Transverse colon (tissue), 4 donors: Measurements from ENCODE around the gene FSD1. TPM values are rescaled to one million over a fixed set of nuclear protein-coding genes. Genes with fewer than 3 reads are reported as not detected.
"Not testable (repeated sequence)": the region's sequence is repeated elsewhere in the genome, so short reads cannot be mapped to it uniquely, and the experiment has no call there.

Source experiments
- DNase-seq: peaks from one replicate; pipeline ENCODE4 v3.0.0-alpha.2; 2019
- H3K27ac ChIP-seq, 4 donors: fragments of 200-600 bp; sonication (generic); 2 replicates each; pipeline ENCODE4 v1.5.1; 2016 to 2018; ENCODE audit warnings: inconsistent platforms in 4 of 4
- H3K27me3 ChIP-seq: fragments of 200-600 bp; sonication (generic); 2 replicates; pipeline ENCODE4 v1.5.1; 2017; ENCODE audit warnings: inconsistent platforms
- H3K36me3 ChIP-seq, 4 donors: fragments of 200-600 bp; sonication (generic); 2 replicates each; pipeline ENCODE4 v1.5.1; 2017 to 2019; ENCODE audit warnings: inconsistent platforms in 4 of 4
- H3K4me1 ChIP-seq, 4 donors: fragments of 200-600 bp; sonication (generic); 2 replicates each; pipeline ENCODE4 v1.5.1; 2017 to 2020; ENCODE audit warnings: inconsistent platforms in 4 of 4
- H3K4me3 ChIP-seq, 4 donors: fragments of 200-600 bp; sonication (generic); 1 replicate in 1 of 4; 2 replicates in 3 of 4; pipeline versions ENCODE4 v1.5.1 to v1.6.1; 2017 to 2019; ENCODE audit warnings: inconsistent platforms in 4 of 4
- H3K9me3 ChIP-seq, 2 donors: fragments of 200-600 bp; sonication (generic); 2 replicates each; pipeline ENCODE4 v1.5.1; 2017 to 2019; ENCODE audit warnings: inconsistent platforms in 2 of 2
- EP300 ChIP-seq: sonication (generic); formaldehyde crosslinking; IDR thresholded peaks from one replicate; pipeline ENCODE4 v1.6.1; 2017; ENCODE audit warnings: antibody characterized with exemption, low read depth
- POLR2A ChIP-seq: fragments of 450-650 bp; IDR thresholded peaks from one replicate; pipeline ENCODE4 v1.6.1; 2016; ENCODE audit warnings: antibody characterized with exemption, mild to moderate bottlenecking, moderate library complexity
- POLR2AphosphoS5 ChIP-seq, 3 donors: sonication (generic); formaldehyde crosslinking; IDR thresholded peaks; one replicate each; pipeline ENCODE4 v1.6.1; 2016; ENCODE audit warnings: antibody characterized with exemption in 3 of 3
- WGBS, 2 donors: methylation state at CpG; one replicate each; pipeline ENCODE4 v1.1.5; 2018; ENCODE audit warnings: low coverage in 1 of 2; 5-methylcytosine and 5-hydroxymethylcytosine counted together
- in situ Hi-C, 4 donors: fragments of 200-750 bp; cut with MboI; loops; one replicate each; pipeline versions ENCODE4 v1.15.0 to v1.15.1; 2017; ENCODE audit warnings: low sequenced_read_pairs in 3 of 4, low pct_ligation_motif_present in 1 of 4, low pct_unique_long_range_greater_than_20kb in 1 of 4
- intact Hi-C: fragments of 100-400 bp; cut with DNase I; formaldehyde crosslinking; loops from one replicate; pipeline ENCODE4 v1.15.1; 2023; ENCODE audit warnings: low total_unique reads
- total RNA-seq, 4 donors: library from RNA; depleted of rRNA; stranded (reverse); fragments of >200 nt; gene quantifications; one replicate each; pipeline ENCODE4 v1.1.0, GENCODE V29; 2016
- TF ChIP-seq, protein P1 (sequence below), 5 experiments: fragments of 200-600 bp in 3 of 5; fragments of 450-650 bp in 2 of 5; sonication (generic) in 3 of 5; IDR thresholded peaks; 1 replicate in 2 of 5; 2 replicates in 3 of 5; pipeline ENCODE4 v1.5.1; 2016 to 2017; ENCODE audit warnings: antibody characterized with exemption in 5 of 5, inconsistent platforms in 3 of 5, mild to moderate bottlenecking in 2 of 5, moderate library complexity in 1 of 5

The FSD1 gene
- total RNA-seq, 4 donors from 2014 or later, result 0.68 to 2.9 (median 1.5) TPM; not detected in 1

DNA sequence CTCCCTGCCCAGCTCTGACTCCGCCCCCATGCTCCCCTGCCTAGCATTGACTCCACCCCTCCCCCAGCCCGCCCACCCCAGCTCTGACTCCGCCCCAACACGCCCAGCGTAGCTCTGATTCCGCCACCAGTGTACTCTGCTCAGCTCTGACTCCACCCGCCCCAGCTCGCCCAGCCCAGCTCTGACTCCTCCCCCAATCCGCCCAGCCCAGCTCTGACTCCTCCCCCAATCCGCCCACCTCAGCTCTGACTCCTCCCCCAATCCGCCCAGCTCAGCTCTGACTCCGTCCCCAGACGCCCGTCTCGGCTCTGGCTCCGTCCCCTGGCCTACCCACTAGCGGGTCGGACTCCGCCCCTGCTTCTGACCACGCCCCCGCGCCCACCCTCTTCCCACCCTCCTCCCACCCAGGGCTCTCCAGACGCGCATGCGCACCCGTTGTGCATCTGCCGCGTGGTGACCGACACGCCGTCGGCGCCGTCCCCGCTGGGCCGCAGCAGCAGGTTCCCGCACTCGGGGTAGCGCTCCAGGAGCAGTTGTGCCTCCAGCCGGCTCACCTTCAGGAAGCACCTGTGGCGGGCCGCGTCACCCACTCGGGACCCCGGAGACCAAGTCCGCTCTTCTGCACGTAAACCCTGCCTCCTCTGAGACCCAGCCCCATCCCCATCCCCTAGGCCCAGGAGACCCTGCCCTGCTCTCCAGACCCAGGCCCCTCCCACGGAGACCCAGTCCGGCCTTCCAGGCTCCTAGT, 24.0 kb downstream of the FSD1 start:
- Histone ChIP-seq H3K27me3 (peaks cover 5% of the 10 kb centered on the region), H3K4me3 (peak overlapping the region; percentile 8 to 33 (median 16)), H3K4me1 (peaks cover 4 to 21% (median 6%) of the 10 kb centered on the region in 4 donors), H3K36me3 (no peaks in the 10 kb centered on the region), H3K9me3 (no peaks in the 10 kb centered on the region), H3K27ac (peak overlapping the region in 3 of 4 donors; percentile 22 to 59 (median 53))
- intact Hi-C loops, result no loop called here
- in situ Hi-C loops, result no loop called here
- TF ChIP-seq, protein P1, sequence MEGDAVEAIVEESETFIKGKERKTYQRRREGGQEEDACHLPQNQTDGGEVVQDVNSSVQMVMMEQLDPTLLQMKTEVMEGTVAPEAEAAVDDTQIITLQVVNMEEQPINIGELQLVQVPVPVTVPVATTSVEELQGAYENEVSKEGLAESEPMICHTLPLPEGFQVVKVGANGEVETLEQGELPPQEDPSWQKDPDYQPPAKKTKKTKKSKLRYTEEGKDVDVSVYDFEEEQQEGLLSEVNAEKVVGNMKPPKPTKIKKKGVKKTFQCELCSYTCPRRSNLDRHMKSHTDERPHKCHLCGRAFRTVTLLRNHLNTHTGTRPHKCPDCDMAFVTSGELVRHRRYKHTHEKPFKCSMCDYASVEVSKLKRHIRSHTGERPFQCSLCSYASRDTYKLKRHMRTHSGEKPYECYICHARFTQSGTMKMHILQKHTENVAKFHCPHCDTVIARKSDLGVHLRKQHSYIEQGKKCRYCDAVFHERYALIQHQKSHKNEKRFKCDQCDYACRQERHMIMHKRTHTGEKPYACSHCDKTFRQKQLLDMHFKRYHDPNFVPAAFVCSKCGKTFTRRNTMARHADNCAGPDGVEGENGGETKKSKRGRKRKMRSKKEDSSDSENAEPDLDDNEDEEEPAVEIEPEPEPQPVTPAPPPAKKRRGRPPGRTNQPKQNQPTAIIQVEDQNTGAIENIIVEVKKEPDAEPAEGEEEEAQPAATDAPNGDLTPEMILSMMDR (IDR thresholded peaks at IDR 0.05), result no peak
- TF ChIP-seq EP300, result no peak
- no peak for TF ChIP-seq POLR2A
- peak in 1 of 3 donors; percentile 12 for TF ChIP-seq POLR2AphosphoS5 (IDR thresholded peaks at IDR 0.05)
- 39% methylated on average over 48 of the region's 49 CpGs; no CpG with 5 or more reads in 1 of the 2 donors for WGBS, 2 donors
- peak; percentile 96 for DNase-seq

DNA sequence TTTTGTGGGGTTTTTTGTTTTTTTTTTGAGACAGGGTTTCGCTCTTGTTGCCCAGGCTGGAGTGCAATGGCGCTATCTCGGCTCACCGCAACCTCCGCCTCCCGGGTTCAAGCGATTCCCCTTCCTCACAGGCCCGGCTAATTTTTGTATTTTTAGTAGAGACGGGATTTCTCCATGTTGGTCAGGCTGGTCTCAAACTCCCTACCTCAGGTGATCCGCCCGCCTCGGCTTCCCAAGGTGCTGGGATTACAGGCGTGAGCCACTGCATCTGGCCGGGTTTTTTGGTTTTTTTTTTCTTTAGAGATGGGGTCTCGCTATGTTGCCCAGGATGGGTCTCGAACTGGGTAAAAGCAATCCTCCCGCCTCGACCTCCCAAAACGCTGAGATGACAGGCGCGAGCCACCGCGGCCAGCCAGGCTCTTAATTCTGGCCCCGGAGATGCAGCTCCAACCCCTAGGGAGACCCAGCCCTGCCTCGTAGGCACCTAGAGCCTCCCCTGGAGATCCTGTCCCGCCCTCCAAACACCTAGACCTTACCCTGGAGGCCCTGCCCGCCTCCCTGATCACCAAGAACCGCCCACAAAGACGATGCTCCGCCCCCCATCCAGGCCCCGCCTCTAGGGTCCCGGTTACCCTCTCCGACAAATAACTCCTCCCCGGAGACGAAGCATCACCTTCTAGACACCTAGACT, 24.7 kb downstream of the FSD1 start:
- Histone ChIP-seq H3K27ac (peak overlapping the region in 3 of 4 donors; percentile 22 to 53 (median 24)), H3K4me1 (peaks cover 4 to 21% (median 6%) of the 10 kb centered on the region in 4 donors), H3K4me3 (peak overlapping the region; percentile 3 to 33 (median 16))
- 62 to 80% methylated on average over 1 to 35 of the region's 35 CpGs for WGBS, 2 donors
- DNase-seq, intact Hi-C loops, in situ Hi-C loops, H3K9me3 ChIP-seq, H3K27me3 ChIP-seq, H3K36me3 ChIP-seq: not testable (repeated sequence)

DNA sequence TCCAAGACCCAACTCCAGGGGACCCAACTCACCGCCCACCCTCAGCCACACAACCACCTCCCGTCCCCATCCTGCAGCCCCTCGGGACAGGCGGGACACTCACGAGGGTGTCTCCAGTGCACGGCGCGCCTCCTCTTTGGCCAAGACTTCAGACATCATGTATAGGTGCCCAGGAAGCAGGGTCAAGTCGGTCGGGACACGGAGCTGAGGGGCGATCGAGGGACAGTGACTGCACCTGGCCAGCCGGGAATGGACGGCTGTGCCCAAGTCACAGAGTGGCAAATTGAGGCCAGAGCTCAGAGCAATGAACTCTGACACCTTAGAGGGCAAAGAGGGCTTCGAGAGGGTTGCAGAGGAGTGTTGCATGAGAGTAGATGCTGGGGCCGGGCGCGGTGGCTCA, 25.5 kb downstream of the FSD1 start:
- no peak for DNase-seq
- intact Hi-C loops, result no loop called here
- Histone ChIP-seq H3K9me3 (no peaks in the 10 kb centered on the region), H3K4me1 (peaks cover 4 to 21% (median 6%) of the 10 kb centered on the region in 4 donors), H3K27ac (no peak overlapping the region), H3K27me3 (peaks cover 5% of the 10 kb centered on the region), H3K36me3 (no peaks in the 10 kb centered on the region), H3K4me3 (no peak overlapping the region)
- WGBS, 2 donors, result 95% methylated on average over 19 of the region's 19 CpGs; no CpG with 5 or more reads in 1 of the 2 donors
- in situ Hi-C loops, result no loop called here
- TF ChIP-seq EP300 (no peak), POLR2AphosphoS5 (IDR thresholded peaks at IDR 0.05) (no peak), POLR2A (no peak)
- TF ChIP-seq, protein P1 (IDR thresholded peaks at IDR 0.05), result no peak

DNA sequence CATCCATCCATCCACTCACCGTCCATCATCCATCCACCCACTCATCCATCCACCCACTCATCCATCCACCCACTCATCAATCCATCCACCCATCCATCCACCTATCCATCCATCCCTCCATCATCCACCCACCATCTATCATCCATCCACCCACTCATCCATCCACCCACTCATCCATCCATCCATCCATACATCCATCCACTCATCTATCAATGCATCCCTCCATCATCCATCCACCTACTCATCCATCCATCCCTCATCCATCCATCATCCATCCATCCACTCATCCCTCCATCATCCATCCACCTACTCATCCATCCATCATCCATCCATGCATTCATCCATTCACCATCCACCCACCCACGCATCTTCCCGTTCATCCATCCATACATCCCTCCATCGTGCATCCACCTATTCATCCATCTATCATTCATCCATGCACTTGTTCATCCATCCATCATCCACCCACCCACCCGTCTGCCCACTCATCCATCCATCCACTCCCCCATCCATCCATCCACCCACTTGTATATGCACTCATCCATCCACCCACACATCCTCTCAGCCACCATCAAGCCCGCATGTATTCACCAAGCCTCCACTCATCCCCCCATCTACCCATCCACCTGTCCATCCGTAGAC, 30.7 kb downstream of the FSD1 start:
- Histone ChIP-seq H3K4me3 (no peak overlapping the region), H3K27ac (no peak overlapping the region), H3K9me3 (no peaks in the 10 kb centered on the region), H3K36me3 (no peaks in the 10 kb centered on the region), H3K27me3 (no peaks in the 10 kb centered on the region), H3K4me1 (peaks cover 4 to 22% (median 9%) of the 10 kb centered on the region in 4 donors)
- TF ChIP-seq, protein P1 (IDR thresholded peaks at IDR 0.05), result no peak
- TF ChIP-seq EP300, result no peak
- TF ChIP-seq POLR2A, result no peak
- no peak for TF ChIP-seq POLR2AphosphoS5 (IDR thresholded peaks at IDR 0.05)
- DNase-seq, result no peak
- in situ Hi-C loops (no loop called here), intact Hi-C loops (no loop called here)
- 94 to 98% methylated on average over 7 of the region's 7 CpGs for WGBS, 2 donors
